ENCODE data around the gene DNAJC5. TPM values are rescaled to one million over a fixed set of nuclear protein-coding genes. Genes with fewer than 3 reads are reported as not detected.

The DNAJC5 gene
- total RNA-seq, 1 donor from 2014 or later, result 53.9 TPM

DNA sequence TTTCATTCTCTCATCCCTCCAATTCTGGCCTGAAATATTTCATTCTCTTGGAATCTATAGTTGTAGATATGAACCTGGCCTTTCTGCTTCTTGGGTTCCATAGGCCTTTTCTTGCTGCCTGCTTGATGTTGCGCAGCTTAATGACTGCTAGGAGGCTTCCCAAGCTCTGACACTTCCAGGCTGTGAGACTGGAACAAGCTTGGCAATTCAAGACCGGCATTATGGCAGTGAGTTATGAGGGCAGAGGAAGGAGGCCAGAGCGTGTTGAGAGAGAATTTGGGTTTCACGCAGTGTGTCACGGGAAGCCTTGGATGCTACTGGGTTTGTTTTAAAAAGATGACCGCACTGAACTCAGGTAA is 948 bp upstream of the DNAJC5 start:
- peak overlapping the region; percentile 63 for H3K4me3 ChIP-seq (ENCODE audit: low read depth, low read length)
- H3K27me3 ChIP-seq (ENCODE audit: control insufficient read depth, insufficient read depth, low read length), result no peaks in the 10 kb centered on the region
- TF ChIP-seq, protein P1, sequence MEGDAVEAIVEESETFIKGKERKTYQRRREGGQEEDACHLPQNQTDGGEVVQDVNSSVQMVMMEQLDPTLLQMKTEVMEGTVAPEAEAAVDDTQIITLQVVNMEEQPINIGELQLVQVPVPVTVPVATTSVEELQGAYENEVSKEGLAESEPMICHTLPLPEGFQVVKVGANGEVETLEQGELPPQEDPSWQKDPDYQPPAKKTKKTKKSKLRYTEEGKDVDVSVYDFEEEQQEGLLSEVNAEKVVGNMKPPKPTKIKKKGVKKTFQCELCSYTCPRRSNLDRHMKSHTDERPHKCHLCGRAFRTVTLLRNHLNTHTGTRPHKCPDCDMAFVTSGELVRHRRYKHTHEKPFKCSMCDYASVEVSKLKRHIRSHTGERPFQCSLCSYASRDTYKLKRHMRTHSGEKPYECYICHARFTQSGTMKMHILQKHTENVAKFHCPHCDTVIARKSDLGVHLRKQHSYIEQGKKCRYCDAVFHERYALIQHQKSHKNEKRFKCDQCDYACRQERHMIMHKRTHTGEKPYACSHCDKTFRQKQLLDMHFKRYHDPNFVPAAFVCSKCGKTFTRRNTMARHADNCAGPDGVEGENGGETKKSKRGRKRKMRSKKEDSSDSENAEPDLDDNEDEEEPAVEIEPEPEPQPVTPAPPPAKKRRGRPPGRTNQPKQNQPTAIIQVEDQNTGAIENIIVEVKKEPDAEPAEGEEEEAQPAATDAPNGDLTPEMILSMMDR (IDR thresholded peaks at IDR 0.05; ENCODE audit: insufficient read depth, low read length, poor library complexity, severe bottlenecking), result no peak
- DNase-seq (ENCODE audit: low read depth), result no peak
- H3K36me3 ChIP-seq (ENCODE audit: control insufficient read depth, insufficient read depth, low read length), result peaks cover 4% of the 10 kb centered on the region

DNA sequence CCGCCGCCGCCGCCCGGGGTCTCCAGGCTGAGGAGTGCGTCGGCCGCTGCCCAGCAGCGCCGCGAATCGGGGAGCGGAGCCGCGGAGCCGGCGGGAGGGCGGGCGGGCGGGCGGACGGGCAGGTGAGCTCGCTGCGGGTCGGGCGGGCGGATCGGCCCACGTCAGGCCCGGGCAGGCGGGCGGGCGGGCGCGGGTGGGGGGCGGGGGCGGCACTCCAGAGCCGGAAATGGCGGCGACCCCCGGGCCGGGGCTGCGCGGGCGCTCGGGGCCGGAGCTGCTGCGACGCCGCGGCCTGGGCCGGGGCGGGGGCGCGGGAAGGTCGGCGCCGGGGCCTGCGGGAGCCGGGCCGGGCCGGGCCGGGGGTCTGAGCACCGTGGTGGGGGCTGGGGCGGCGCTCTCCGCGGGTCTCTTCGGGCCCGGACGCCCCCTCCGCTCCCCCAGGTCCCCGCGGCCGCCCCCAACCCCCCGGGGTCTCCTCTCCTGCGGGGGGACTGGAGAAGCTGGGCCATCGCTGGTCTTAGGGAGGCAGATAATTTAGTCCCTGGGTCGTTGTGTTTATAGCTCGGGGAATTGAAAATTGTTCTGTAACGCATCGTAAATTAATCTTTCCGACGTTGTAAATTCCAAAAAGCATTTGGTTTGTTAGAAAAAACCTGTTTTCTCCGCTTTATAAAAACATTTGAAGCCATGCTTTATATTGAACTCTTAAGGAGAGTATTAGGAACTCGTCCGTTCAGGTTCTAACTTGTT is 451 bp downstream of the DNAJC5 start:
- H3K4me3 ChIP-seq (ENCODE audit: low read depth, low read length), result peak overlapping the region; percentile 63
- H3K27me3 ChIP-seq (ENCODE audit: control insufficient read depth, insufficient read depth, low read length), result no peaks in the 10 kb centered on the region
- TF ChIP-seq, protein P1 (IDR thresholded peaks at IDR 0.05; ENCODE audit: insufficient read depth, low read length, poor library complexity, severe bottlenecking), result no peak
- no peak for DNase-seq (ENCODE audit: low read depth)
- peaks cover 2% of the 10 kb centered on the region for H3K36me3 ChIP-seq (ENCODE audit: control insufficient read depth, insufficient read depth, low read length)

DNA sequence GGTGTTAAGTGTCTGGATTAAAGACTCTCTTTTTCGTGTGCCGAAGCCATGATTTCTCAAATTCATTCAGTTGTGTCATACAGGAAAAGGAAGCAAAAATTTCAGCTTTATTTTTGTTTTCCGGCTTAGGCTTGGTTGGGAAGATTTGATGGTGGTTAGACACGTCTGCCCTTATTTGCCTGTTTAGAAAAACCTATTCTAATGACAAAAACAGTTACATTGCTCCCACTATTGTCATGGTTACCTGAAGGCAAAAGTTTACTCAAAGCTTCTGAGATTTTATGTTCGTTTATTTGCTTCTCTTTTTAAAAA is 982 bp downstream of the DNAJC5 start:
- H3K4me3 ChIP-seq (ENCODE audit: low read depth, low read length), result peak overlapping the region; percentile 63
- DNase-seq (ENCODE audit: low read depth), result no peak
- peaks cover 2% of the 10 kb centered on the region for H3K36me3 ChIP-seq (ENCODE audit: control insufficient read depth, insufficient read depth, low read length)
- no peaks in the 10 kb centered on the region for H3K27me3 ChIP-seq (ENCODE audit: control insufficient read depth, insufficient read depth, low read length)
- TF ChIP-seq, protein P1 (IDR thresholded peaks at IDR 0.05; ENCODE audit: insufficient read depth, low read length, poor library complexity, severe bottlenecking), result no peak

DNA sequence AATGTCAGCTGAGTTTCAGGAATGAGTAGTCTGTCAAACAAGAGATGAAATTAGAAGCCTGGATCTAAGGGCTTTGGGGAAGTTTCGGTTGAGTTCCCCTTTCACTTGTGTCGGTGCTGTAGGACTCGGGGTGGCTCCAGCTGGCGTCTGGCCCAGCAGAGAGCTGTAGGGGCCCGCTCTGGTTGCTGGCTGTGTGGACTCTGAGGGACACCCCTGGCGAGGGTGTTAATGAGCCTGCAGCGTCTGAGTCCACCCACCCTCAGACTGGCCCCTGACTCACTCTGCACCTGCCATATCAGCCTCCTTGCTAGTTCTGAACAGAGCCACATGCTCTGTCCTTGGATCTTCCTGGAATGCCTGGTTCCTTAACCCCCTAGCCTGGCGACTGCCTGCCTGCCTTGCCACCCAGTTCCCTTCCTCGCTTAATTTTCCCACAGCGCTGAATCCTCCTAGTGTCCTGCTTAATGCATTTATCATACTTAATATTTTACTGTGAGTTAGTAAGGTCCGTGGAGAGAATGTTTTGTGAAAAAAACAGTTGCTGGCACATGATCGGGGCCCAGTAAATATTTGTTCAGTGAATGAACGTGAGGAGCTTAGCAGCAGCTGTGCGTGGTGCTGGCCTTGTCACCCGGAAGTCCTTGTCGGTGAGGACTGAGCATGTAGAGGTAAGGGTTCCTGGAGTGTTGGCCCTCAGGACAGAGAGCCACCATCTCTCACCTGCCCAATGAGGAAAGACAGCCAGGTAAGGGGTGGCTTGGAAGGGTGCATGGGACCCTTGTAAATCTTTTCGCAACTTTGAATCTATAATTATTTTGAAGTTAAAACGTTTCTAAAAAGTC is 1.6 kb downstream of the DNAJC5 start:
- peaks cover 2% of the 10 kb centered on the region for H3K36me3 ChIP-seq (ENCODE audit: control insufficient read depth, insufficient read depth, low read length)
- TF ChIP-seq, protein P1 (IDR thresholded peaks at IDR 0.05; ENCODE audit: insufficient read depth, low read length, poor library complexity, severe bottlenecking), result no peak

DNA sequence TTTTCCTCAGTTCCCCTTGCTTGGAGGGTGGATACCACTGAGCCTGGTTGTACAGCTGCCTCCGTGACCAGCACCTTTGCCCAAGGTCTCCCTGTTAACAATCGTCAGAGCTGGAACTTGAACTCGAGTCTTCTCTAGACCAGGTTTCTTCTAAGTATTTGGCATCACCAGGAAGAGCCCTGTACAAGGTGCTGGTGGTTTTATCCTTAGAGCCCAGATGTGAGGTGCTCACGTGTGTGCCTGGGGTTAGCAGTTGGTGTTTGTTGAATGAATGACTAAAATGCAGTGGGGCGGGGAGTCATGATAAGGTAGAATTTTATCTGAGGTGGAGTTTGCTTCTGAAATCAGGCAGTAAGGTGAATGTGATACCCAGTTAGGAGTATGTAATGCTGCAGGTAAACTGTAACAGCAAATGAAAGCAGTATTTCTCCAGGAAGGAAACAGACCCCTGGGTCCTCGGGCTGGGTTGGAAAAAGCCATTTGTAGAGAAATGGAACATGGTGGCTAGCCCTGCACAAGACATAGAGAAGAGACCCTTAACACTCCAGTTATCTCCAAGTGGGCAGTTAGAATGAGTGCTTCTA is 3.1 kb downstream of the DNAJC5 start:
- TF ChIP-seq, protein P1 (IDR thresholded peaks at IDR 0.05; ENCODE audit: insufficient read depth, low read length, poor library complexity, severe bottlenecking), result no peak
- Histone ChIP-seq H3K36me3 (ENCODE audit: control insufficient read depth, insufficient read depth, low read length) (no peaks in the 10 kb centered on the region), H3K4me3 (ENCODE audit: low read depth, low read length) (no peak overlapping the region), H3K27me3 (ENCODE audit: control insufficient read depth, insufficient read depth, low read length) (no peaks in the 10 kb centered on the region)
- DNase-seq (ENCODE audit: low read depth), result no peak

More for the DNA sequence above, 1.6 kb downstream of the DNAJC5 start:
- peak overlapping the region; percentile 63 for H3K4me3 ChIP-seq (ENCODE audit: low read depth, low read length)
- no peak for DNase-seq (ENCODE audit: low read depth)
- no peaks in the 10 kb centered on the region for H3K27me3 ChIP-seq (ENCODE audit: control insufficient read depth, insufficient read depth, low read length)

All from kidney epithelial cell (primary cell).